OCI-LY1 (cell line): ENCODE results near the gene S100A2.

ENCODE experiments used
- EZH2 ChIP-seq: fragments of 200-600 bp; sonication (generic), shearing (Covaris generic); IDR thresholded peaks from 2 replicates; pipeline ENCODE4 v1.8.0; 2017; ENCODE audit warnings: borderline replicate concordance, mixed run types, mild to moderate bottlenecking, antibody characterized with exemption, low read length, moderate library complexity, mixed read lengths
- TF ChIP-seq, protein P1 (sequence below): fragments of 200-600 bp; sonication (generic), shearing (Covaris generic); IDR thresholded peaks from 2 replicates; pipeline ENCODE4 v1.5.1; 2017; ENCODE audit warnings: mild to moderate bottlenecking, antibody characterized with exemption, low read length, moderate library complexity, mixed read lengths

DNA sequence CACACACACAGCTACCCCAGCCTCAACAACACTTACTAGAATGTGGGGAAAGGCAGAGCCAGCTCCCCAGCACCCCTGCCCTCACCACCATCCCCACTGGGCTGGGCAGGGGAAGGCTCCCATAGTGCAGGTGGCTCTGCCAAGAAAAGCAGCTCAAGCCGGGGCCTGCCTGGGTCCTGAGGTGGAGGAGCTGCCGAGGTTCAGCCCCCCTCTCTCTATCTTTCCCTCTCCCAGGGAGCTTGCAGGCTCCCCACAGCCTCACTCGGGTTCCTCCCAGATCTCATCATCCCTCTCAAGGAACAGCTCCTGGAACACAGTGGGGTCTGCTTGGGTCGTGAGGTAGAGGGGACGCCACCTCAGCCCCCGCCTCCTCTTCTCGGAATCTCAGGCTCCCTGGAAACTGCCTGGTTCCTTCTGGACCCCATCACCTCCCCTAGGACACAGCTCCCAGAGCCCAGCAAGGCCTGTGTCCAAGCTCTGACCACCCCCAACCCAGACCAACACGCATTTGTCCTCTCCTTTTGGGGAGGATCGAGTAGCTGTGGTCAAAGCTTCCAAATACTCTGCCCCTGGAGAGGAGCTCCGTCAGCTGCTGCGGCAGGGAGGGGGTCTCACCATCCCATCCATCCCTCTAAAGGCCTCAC, 46.6 kb upstream of the S100A2 start:
- TF ChIP-seq, protein P1, sequence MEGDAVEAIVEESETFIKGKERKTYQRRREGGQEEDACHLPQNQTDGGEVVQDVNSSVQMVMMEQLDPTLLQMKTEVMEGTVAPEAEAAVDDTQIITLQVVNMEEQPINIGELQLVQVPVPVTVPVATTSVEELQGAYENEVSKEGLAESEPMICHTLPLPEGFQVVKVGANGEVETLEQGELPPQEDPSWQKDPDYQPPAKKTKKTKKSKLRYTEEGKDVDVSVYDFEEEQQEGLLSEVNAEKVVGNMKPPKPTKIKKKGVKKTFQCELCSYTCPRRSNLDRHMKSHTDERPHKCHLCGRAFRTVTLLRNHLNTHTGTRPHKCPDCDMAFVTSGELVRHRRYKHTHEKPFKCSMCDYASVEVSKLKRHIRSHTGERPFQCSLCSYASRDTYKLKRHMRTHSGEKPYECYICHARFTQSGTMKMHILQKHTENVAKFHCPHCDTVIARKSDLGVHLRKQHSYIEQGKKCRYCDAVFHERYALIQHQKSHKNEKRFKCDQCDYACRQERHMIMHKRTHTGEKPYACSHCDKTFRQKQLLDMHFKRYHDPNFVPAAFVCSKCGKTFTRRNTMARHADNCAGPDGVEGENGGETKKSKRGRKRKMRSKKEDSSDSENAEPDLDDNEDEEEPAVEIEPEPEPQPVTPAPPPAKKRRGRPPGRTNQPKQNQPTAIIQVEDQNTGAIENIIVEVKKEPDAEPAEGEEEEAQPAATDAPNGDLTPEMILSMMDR, result no peak
- TF ChIP-seq EZH2, result no peak
